Right lobe of liver (tissue), 6 donors: ENCODE measurements around the gene RDH11. TPM values are rescaled to one million over a fixed set of nuclear protein-coding genes. Genes with fewer than 3 reads are reported as not detected.

ENCODE experiments used
- ATAC-seq, 4 donors: fragments of 200-7000 bp; cut with Tn5 transposase; one replicate each; pipeline ENCODE4 v1.9.1; 2020; ENCODE audit warnings: mild to moderate bottlenecking in 4 of 4, moderate library complexity in 4 of 4
- DNase-seq, 3 donors: peaks; one replicate each; pipeline ENCODE4 v3.0.0-alpha.2; 2020
- H3K27ac ChIP-seq, 3 donors: fragments of 200-600 bp; one replicate each; pipeline ENCODE4 v1.8.0; 2022
- H3K27me3 ChIP-seq, 2 donors: fragments of 200-600 bp; one replicate each; pipeline ENCODE4 v1.8.0; 2022
- H3K36me3 ChIP-seq, 4 donors: fragments of 200-600 bp; sonication (generic) in 1 of 4; one replicate each; pipeline versions ENCODE4 v1.5.1 to v1.8.0; 2017 to 2022; ENCODE audit warnings: control low read depth in 1 of 4
- H3K4me1 ChIP-seq, 4 donors: fragments of 200-600 bp; sonication (generic) in 1 of 4; one replicate each; pipeline versions ENCODE4 v1.5.1 to v1.8.0; 2017 to 2022; ENCODE audit warnings: control low read depth in 1 of 4
- H3K4me3 ChIP-seq, 3 donors: fragments of 200-600 bp; one replicate each; pipeline ENCODE4 v1.8.0; 2022
- H3K9me3 ChIP-seq, 4 donors: fragments of 200-600 bp; sonication (generic) in 1 of 4; one replicate each; pipeline versions ENCODE4 v1.5.1 to v1.8.0; 2017 to 2022; ENCODE audit warnings: control low read depth in 1 of 4
- CTCF ChIP-seq, 4 donors: fragments of 200-600 bp in 3 of 4; fragments of 450-650 bp in 1 of 4; IDR thresholded peaks; one replicate each; pipeline versions ENCODE4 v1.5.1 to v1.8.0; 2016 to 2022; ENCODE audit warnings: antibody characterized with exemption in 4 of 4, mild to moderate bottlenecking in 2 of 4
- POLR2A ChIP-seq: fragments of 450-650 bp; IDR thresholded peaks from one replicate; pipeline ENCODE4 v1.6.1; 2017; ENCODE audit warnings: antibody characterized with exemption, mild to moderate bottlenecking
- WGBS: methylation state at CpG from one replicate; pipeline ENCODE4 v1.1.6; 2018; ENCODE audit warnings: low coverage, low lambda C conversion rate; ENCODE audit not compliant: insufficient coverage; ENCODE audit errors: missing lambda C conversion rate; 5-methylcytosine and 5-hydroxymethylcytosine counted together
- intact Hi-C, 2 donors: fragments of 100-400 bp; cut with DNase I; formaldehyde crosslinking; loops; one replicate each; pipeline versions ENCODE4 v1.11.2 to v1.14.1; 2022
- total RNA-seq, 6 experiments: library from RNA; depleted of rRNA in 2 of 6; stranded (reverse); fragments of >200 nt in 2 of 6; fragmentation: NEBNext Ultra II Directional in 3 of 6; extraction: Animal tissue kit (Norgen Biotek cat#: 25700) in 3 of 6; gene quantifications; one replicate each; pipeline versions ENCODE4 v1.1.0 to v1.2.4, GENCODE V29; 2016 to 2023
- donor health status: DM: no; HTN: yes; CAD: no.
- donor health status: DM: no; HTN: no; CAD: no.
- donor health status: DM: no; HTN: no; CAD: no.
- donor health status: DM: no; HTN: yes; CAD: no.
- donor health status: DM: no; HTN: yes; CAD: no.

RDH11 gene
- total RNA-seq, 6 experiments from 2014 or later: 35.5 to 106 (median 83.4) TPM

- Histone ChIP-seq H3K4me1 (no peaks in the 10 kb centered on the region), H3K27ac (no peak overlapping the region), H3K9me3 (no peaks in the 10 kb centered on the region), H3K4me3 (no peak overlapping the region), H3K27me3 (no peaks in the 10 kb centered on the region), H3K36me3 (peaks cover 0 to 35% (median 0%) of the 10 kb centered on the region in 4 donors)
- peak; percentile 26 to 55 (median 46) for ATAC-seq
- intact Hi-C loops: no loop called here
- DNase-seq: no peak
- TF ChIP-seq CTCF (IDR thresholded peaks at IDR 0.05): no peak
- no peak for TF ChIP-seq POLR2A
- WGBS: 77% methylated on average over 2 of the region's 2 CpGs
Observed at GRCh38 chr14:67680941-67681340, 14.6 kb downstream of the RDH11 start.

GRCh38 chr14:67680121-67680602 lies 15.4 kb downstream of the RDH11 start:
- no peak overlapping the region for H3K27ac ChIP-seq
- H3K36me3 ChIP-seq: peaks cover 0 to 30% (median 0%) of the 10 kb centered on the region in 4 donors
- H3K4me1 ChIP-seq: no peaks in the 10 kb centered on the region
- 48% methylated on average over 3 of the region's 3 CpGs for WGBS
- H3K27me3 ChIP-seq: no peaks in the 10 kb centered on the region
- H3K9me3 ChIP-seq: no peaks in the 10 kb centered on the region
- TF ChIP-seq CTCF (IDR thresholded peaks at IDR 0.05): no peak
- no peak for TF ChIP-seq POLR2A
- intact Hi-C loops: no loop called here
- peak in 2 of 4 donors; percentile 43 to 53 for ATAC-seq
- H3K4me3 ChIP-seq: no peak overlapping the region
- no peak for DNase-seq

GRCh38 chr14:67679006-67679405 lies 16.6 kb downstream of the RDH11 start:
- H3K36me3 ChIP-seq: peaks cover 0 to 24% (median 0%) of the 10 kb centered on the region in 4 donors
- H3K4me1 ChIP-seq: no peaks in the 10 kb centered on the region
- H3K27me3 ChIP-seq: no peaks in the 10 kb centered on the region
- intact Hi-C loops: no loop called here
- no peak overlapping the region for H3K27ac ChIP-seq
- no peaks in the 10 kb centered on the region for H3K9me3 ChIP-seq
- ATAC-seq: no peak
- no peak overlapping the region for H3K4me3 ChIP-seq
- TF ChIP-seq CTCF (IDR thresholded peaks at IDR 0.05) (no peak), POLR2A (no peak)
- no peak for DNase-seq
- 24% methylated on average over 1 of the region's 2 CpGs for WGBS

GRCh38 chr14:67675219-67675582 lies 20.4 kb downstream of the RDH11 start:
- no peak for ATAC-seq
- intact Hi-C loops: no loop called here
- peaks cover 0 to 19% (median 5%) of the 10 kb centered on the region in 4 donors for H3K4me1 ChIP-seq
- no peak for DNase-seq
- peaks cover 0 to 8% (median 0%) of the 10 kb centered on the region in 4 donors for H3K36me3 ChIP-seq
- no peaks in the 10 kb centered on the region for H3K9me3 ChIP-seq
- peak overlapping the region; percentile 89 to 99 (median 98) for H3K4me3 ChIP-seq
- no peak for TF ChIP-seq POLR2A
- no peak for TF ChIP-seq CTCF (IDR thresholded peaks at IDR 0.05)
- H3K27ac ChIP-seq: peak overlapping the region; percentile 97 to 100 (median 99)
- 33% methylated on average over 6 of the region's 16 CpGs for whole genome bisulfite sequencing
- no peaks in the 10 kb centered on the region for H3K27me3 ChIP-seq
